Hepatocyte (in vitro differentiated cells): ENCODE data around the gene MYO18B. TPM values are rescaled to one million over a fixed set of nuclear protein-coding genes. Genes with fewer than 3 reads are reported as not detected.

Source experiments
- DNase-seq: peaks from one replicate; pipeline ENCODE4 v3.0.0-alpha.2; 2016; ENCODE audit warnings: low spot score
- H2AFZ ChIP-seq: fragments of 200-600 bp; sonication (generic); 2 replicates; pipeline ENCODE4 v1.6.0; 2016; ENCODE audit warnings: antibody characterized with exemption, mild to moderate bottlenecking
- H3K27ac ChIP-seq: fragments of 200-600 bp; sonication (generic); 2 replicates; pipeline ENCODE4 v1.5.1; 2016; ENCODE audit warnings: mild to moderate bottlenecking
- H3K27me3 ChIP-seq: fragments of 200-600 bp; sonication (generic); 2 replicates; pipeline ENCODE4 v1.6.1; 2016
- H3K36me3 ChIP-seq: fragments of 200-600 bp; sonication (generic); replicated peaks from 2 replicates; pipeline ENCODE4 v1.5.1; 2016; ENCODE audit warnings: low read depth; ENCODE audit not compliant: insufficient read depth
- H3K4me1 ChIP-seq: fragments of 200-600 bp; sonication (generic); 2 replicates; pipeline ENCODE4 v1.5.1; 2016; ENCODE audit warnings: mild to moderate bottlenecking, moderate library complexity; ENCODE audit not compliant: insufficient read depth
- H3K4me2 ChIP-seq: fragments of 200-600 bp; sonication (generic); 2 replicates; pipeline ENCODE4 v1.6.0; 2016
- H3K4me3 ChIP-seq: fragments of 200-600 bp; sonication (generic); 2 replicates; pipeline ENCODE4 v1.5.1; 2016; ENCODE audit warnings: mild to moderate bottlenecking
- H3K79me2 ChIP-seq: fragments of 200-600 bp; sonication (generic); 2 replicates; pipeline ENCODE4 v1.6.0; 2017; ENCODE audit warnings: mild to moderate bottlenecking
- H3K9me2 ChIP-seq: fragments of 200-600 bp; sonication (generic); replicated peaks from 2 replicates; pipeline ENCODE4 v1.6.0; 2017; ENCODE audit warnings: mild to moderate bottlenecking; ENCODE audit not compliant: insufficient read depth
- H3K9me3 ChIP-seq: fragments of 200-600 bp; sonication (generic); 2 replicates; pipeline ENCODE4 v1.5.1; 2016; ENCODE audit warnings: low read depth, mild to moderate bottlenecking
- H4K20me1 ChIP-seq: fragments of 200-600 bp; sonication (generic); 2 replicates; pipeline ENCODE4 v1.6.0; 2016; ENCODE audit warnings: mild to moderate bottlenecking; ENCODE audit not compliant: insufficient read depth, poor library complexity, severe bottlenecking
- CTCF ChIP-seq: fragments of 200-600 bp; sonication (generic); IDR thresholded peaks from 2 replicates; pipeline ENCODE4 v1.5.1; 2016; ENCODE audit warnings: antibody characterized with exemption, mild to moderate bottlenecking; ENCODE audit not compliant: poor library complexity
- EZH2 ChIP-seq: fragments of 200-600 bp; sonication (generic); IDR thresholded peaks from 2 replicates; pipeline ENCODE4 v1.6.1; 2016; ENCODE audit warnings: antibody characterized with exemption, mild to moderate bottlenecking, borderline replicate concordance
- EZH2phosphoT487 ChIP-seq: fragments of 200-600 bp; sonication (generic); IDR thresholded peaks from one replicate; pipeline ENCODE4 v1.6.1; 2018; ENCODE audit warnings: antibody characterized with exemption, mild to moderate bottlenecking, low read depth, moderate library complexity; ENCODE audit not compliant: unreplicated experiment, severe bottlenecking
- WGBS: methylation state at CpG from one replicate; pipeline ENCODE4 v1.1.6; 2016; ENCODE audit warnings: low lambda C conversion rate; ENCODE audit errors: missing lambda C conversion rate; 5-methylcytosine and 5-hydroxymethylcytosine counted together
- polyA plus RNA-seq: library from polyadenylated mRNA; unstranded; fragments of >200 nt; fragmentation: Nextera tagmentation; extraction: Ambion mirVana; gene quantifications from 2 replicates; pipeline ENCODE4 v1.2.1, GENCODE V29; 2016
- total RNA-seq: library from RNA; depleted of rRNA; stranded (reverse); fragments of >200 nt; gene quantifications from 2 replicates; pipeline ENCODE4 v1.2.3, GENCODE V29; 2014

MYO18B gene
- total and polyA plus RNA-seq, 2 experiments from 2014 or later, result 0.23 TPM; not detected in 1

- Histone ChIP-seq H3K4me3 (no peak overlapping the region), H3K27ac (peak overlapping the region; percentile 59), H3K9me3 (no peaks in the 10 kb centered on the region), H2AFZ (no peak overlapping the region), H3K9me2 (no peaks in the 10 kb centered on the region), H4K20me1 (no peaks in the 10 kb centered on the region), H3K4me2 (no peak overlapping the region), H3K36me3 (no peaks in the 10 kb centered on the region), H3K27me3 (no peaks in the 10 kb centered on the region), H3K4me1 (peaks cover 15% of the 10 kb centered on the region), H3K79me2 (no peaks in the 10 kb centered on the region)
- TF ChIP-seq EZH2phosphoT487, result no peak
- no peak for TF ChIP-seq CTCF
- no peak for DNase-seq
- 94% methylated on average over 5 of the region's 5 CpGs for WGBS
These were observed 6.2 kb downstream of the MYO18B start for GRCh38 chr22:25748140-25748539.

- TF ChIP-seq EZH2phosphoT487 (no peak), EZH2 (no peak), CTCF (no peak)
- H2AFZ ChIP-seq, result no peak overlapping the region
- peaks cover 15% of the 10 kb centered on the region for H3K4me1 ChIP-seq
- no peaks in the 10 kb centered on the region for H3K79me2 ChIP-seq
- peak overlapping the region; percentile 86 for H3K27ac ChIP-seq
- H3K36me3 ChIP-seq, result no peaks in the 10 kb centered on the region
- DNase-seq, result peak; percentile 69
- H3K4me2 ChIP-seq, result no peak overlapping the region
- no peaks in the 10 kb centered on the region for H3K9me2 ChIP-seq
- H3K9me3 ChIP-seq, result no peaks in the 10 kb centered on the region
- 57% methylated on average over 2 of the region's 2 CpGs for WGBS
- H3K4me3 ChIP-seq, result no peak overlapping the region
- no peaks in the 10 kb centered on the region for H3K27me3 ChIP-seq
- H4K20me1 ChIP-seq, result no peaks in the 10 kb centered on the region
These were observed 6.7 kb downstream of the MYO18B start for GRCh38 chr22:25748704-25749103.

- no peak overlapping the region for H3K4me3 ChIP-seq
- DNase-seq, result no peak
- H3K9me2 ChIP-seq, result no peaks in the 10 kb centered on the region
- no peaks in the 10 kb centered on the region for H3K36me3 ChIP-seq
- no peaks in the 10 kb centered on the region for H3K9me3 ChIP-seq
- H2AFZ ChIP-seq, result no peak overlapping the region
- peak overlapping the region; percentile 86 for H3K27ac ChIP-seq
- H3K4me1 ChIP-seq, result peaks cover 15% of the 10 kb centered on the region
- no peaks in the 10 kb centered on the region for H3K27me3 ChIP-seq
- no peak for TF ChIP-seq EZH2
- no peak for TF ChIP-seq EZH2phosphoT487
- TF ChIP-seq CTCF, result no peak
- no peaks in the 10 kb centered on the region for H3K79me2 ChIP-seq
- no peak overlapping the region for H3K4me2 ChIP-seq
- H4K20me1 ChIP-seq, result no peaks in the 10 kb centered on the region
- WGBS, result 87% methylated on average over 10 of the region's 10 CpGs
These were observed 7.6 kb downstream of the MYO18B start for GRCh38 chr22:25749420-25750169.
